Measurements from ENCODE around the gene TRIP10.

The TRIP10 gene

GRCh38 chr19:6739390-6739882 is at the start of gene TRIP10:
TRIP10 (plus strand) TSS chr19:6739680; CDS start chr19:6739762, 82 bp downstream.
- Histone ChIP-seq H3K9ac (ENCODE audit: low read length) (peak within 1 kb of the TSS; percentile 95), H3K4me3 (ENCODE audit: low read length) (peak within 1 kb of the TSS; percentile 87), H3K27me3 (replicated peaks; ENCODE audit: control insufficient read depth, insufficient read depth, low read length) (no peaks in the 10 kb centered on the region), H3K4me1 (ENCODE audit: control insufficient read depth, insufficient read depth, low read length) (peaks cover 55% of the 10 kb centered on the region), H3K9me3 (ENCODE audit: control insufficient read depth, low read length) (no peaks in the 10 kb centered on the region), H3K36me3 (ENCODE audit: control insufficient read depth, insufficient read depth, low read length, severe bottlenecking) (peaks cover 17% of the 10 kb centered on the region)
- peak; percentile 96 for DNase-seq (ENCODE audit: low read depth)

GRCh38 chr19:6690160-6690885 is 49.2 kb upstream of the TRIP10 start:
- Histone ChIP-seq H3K4me1 (ENCODE audit: control insufficient read depth, insufficient read depth, low read length) (no peaks in the 10 kb centered on the region), H3K4me3 (ENCODE audit: low read length) (no peak overlapping the region), H3K9ac (ENCODE audit: low read length) (no peak overlapping the region), H3K36me3 (ENCODE audit: control insufficient read depth, insufficient read depth, low read length, severe bottlenecking) (peaks cover 82% of the 10 kb centered on the region), H3K9me3 (ENCODE audit: control insufficient read depth, low read length) (no peaks in the 10 kb centered on the region), H3K27me3 (replicated peaks; ENCODE audit: control insufficient read depth, insufficient read depth, low read length) (no peaks in the 10 kb centered on the region)
- no peak for DNase-seq (ENCODE audit: low read depth)

DNA sequence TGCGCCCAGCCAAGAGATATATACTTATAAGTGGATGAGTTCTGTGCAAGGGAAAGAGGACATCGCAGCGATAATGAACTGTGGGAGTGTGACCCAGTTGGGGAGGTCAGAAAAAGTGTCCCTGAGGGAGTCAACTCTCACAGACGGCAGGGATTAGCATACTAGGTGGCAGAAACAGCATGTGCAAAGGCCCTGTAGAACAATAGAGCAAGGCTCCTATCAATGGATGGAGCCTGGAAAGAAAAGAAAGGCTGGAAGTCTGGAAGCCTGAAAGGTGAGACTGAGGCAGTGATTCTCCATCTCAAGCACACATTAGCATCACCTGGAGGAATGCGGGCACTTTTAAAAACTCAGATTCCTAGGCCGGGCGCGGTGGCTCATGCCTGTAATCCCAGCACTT is 48.1 kb upstream of the TRIP10 start:
- no peaks in the 10 kb centered on the region for H3K9me3 ChIP-seq (ENCODE audit: control insufficient read depth, low read length)
- no peaks in the 10 kb centered on the region for H3K4me1 ChIP-seq (ENCODE audit: control insufficient read depth, insufficient read depth, low read length)
- no peaks in the 10 kb centered on the region for H3K27me3 ChIP-seq (replicated peaks; ENCODE audit: control insufficient read depth, insufficient read depth, low read length)
- H3K4me3 ChIP-seq (ENCODE audit: low read length), result no peak overlapping the region
- H3K9ac ChIP-seq (ENCODE audit: low read length), result no peak overlapping the region
- no peak for DNase-seq (ENCODE audit: low read depth)
- peaks cover 78% of the 10 kb centered on the region for H3K36me3 ChIP-seq (ENCODE audit: control insufficient read depth, insufficient read depth, low read length, severe bottlenecking)

GRCh38 chr19:6692027-6692426 is 47.5 kb upstream of the TRIP10 start:
- Histone ChIP-seq H3K27me3 (replicated peaks; ENCODE audit: control insufficient read depth, insufficient read depth, low read length) (no peaks in the 10 kb centered on the region), H3K9ac (ENCODE audit: low read length) (no peak overlapping the region), H3K36me3 (ENCODE audit: control insufficient read depth, insufficient read depth, low read length, severe bottlenecking) (peaks cover 75% of the 10 kb centered on the region), H3K4me1 (ENCODE audit: control insufficient read depth, insufficient read depth, low read length) (no peaks in the 10 kb centered on the region), H3K4me3 (ENCODE audit: low read length) (no peak overlapping the region), H3K9me3 (ENCODE audit: control insufficient read depth, low read length) (no peaks in the 10 kb centered on the region)
- no peak for DNase-seq (ENCODE audit: low read depth)

GRCh38 chr19:6693056-6693471 is 46.4 kb upstream of the TRIP10 start:
- no peaks in the 10 kb centered on the region for H3K9me3 ChIP-seq (ENCODE audit: control insufficient read depth, low read length)
- DNase-seq (ENCODE audit: low read depth), result no peak
- H3K9ac ChIP-seq (ENCODE audit: low read length), result no peak overlapping the region
- no peak overlapping the region for H3K4me3 ChIP-seq (ENCODE audit: low read length)
- H3K27me3 ChIP-seq (replicated peaks; ENCODE audit: control insufficient read depth, insufficient read depth, low read length), result no peaks in the 10 kb centered on the region
- peaks cover 77% of the 10 kb centered on the region for H3K36me3 ChIP-seq (ENCODE audit: control insufficient read depth, insufficient read depth, low read length, severe bottlenecking)
- H3K4me1 ChIP-seq (ENCODE audit: control insufficient read depth, insufficient read depth, low read length), result no peaks in the 10 kb centered on the region

DNA sequence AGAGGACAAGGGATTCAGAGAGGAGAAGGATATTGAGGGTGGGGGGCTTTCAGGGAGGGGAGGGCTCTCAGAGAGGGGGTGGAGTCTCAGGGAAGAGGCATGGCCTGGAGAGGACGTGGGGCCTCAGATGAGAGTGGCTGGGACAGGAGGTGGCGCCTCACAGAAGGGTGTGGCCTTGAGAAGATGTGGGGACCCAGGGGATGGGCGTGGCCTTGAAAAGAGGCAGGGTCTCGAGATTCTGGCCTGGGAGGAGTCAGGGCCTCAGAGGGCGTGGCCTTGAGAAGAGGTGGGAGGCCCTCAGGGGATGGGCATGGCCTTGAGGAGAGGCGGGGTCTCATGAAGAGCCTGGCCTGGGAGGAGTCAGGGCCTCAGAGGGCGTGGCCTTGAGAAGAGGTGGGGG is 45.8 kb upstream of the TRIP10 start:
- H3K4me1 ChIP-seq (ENCODE audit: control insufficient read depth, insufficient read depth, low read length), result no peaks in the 10 kb centered on the region
- peaks cover 79% of the 10 kb centered on the region for H3K36me3 ChIP-seq (ENCODE audit: control insufficient read depth, insufficient read depth, low read length, severe bottlenecking)
- no peaks in the 10 kb centered on the region for H3K9me3 ChIP-seq (ENCODE audit: control insufficient read depth, low read length)
- no peak overlapping the region for H3K4me3 ChIP-seq (ENCODE audit: low read length)
- DNase-seq (ENCODE audit: low read depth), result no peak
- H3K9ac ChIP-seq (ENCODE audit: low read length), result no peak overlapping the region
- no peaks in the 10 kb centered on the region for H3K27me3 ChIP-seq (replicated peaks; ENCODE audit: control insufficient read depth, insufficient read depth, low read length)

DNA sequence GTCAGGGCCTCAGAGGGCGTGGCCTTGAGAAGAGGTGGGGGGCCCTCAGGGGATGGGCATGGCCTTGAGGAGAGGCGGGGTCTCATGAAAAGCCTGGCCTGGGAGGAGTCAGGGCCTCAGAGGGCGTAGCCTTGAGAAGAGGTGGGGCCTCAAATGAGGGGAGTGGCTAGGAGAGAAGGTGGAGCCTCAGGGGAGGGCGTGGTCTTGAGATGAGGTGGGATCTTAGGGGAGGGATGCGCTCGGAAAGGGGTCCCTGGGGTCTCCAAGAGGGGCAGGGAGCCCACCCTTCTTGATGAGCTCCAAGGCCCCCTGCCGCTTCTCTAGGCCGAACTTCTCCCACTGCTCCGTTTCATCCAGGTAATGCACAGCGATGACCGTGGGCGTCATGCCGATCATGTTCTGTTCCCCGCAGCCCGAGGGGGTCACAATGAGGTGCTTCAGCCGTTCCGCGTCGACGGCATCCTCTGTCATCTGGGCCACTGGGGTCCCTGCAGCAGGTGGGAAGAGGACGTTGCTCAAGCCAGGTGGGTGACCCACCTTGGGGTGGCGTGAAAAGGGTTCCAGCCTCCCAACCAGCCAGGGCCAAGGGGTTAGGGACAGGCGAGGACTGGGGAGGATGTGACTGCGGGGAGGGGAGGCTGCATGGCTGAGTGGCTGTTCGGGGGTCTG is 45.2 kb upstream of the TRIP10 start:
- DNase-seq (ENCODE audit: low read depth), result no peak
- no peak overlapping the region for H3K9ac ChIP-seq (ENCODE audit: low read length)
- no peaks in the 10 kb centered on the region for H3K9me3 ChIP-seq (ENCODE audit: control insufficient read depth, low read length)
- no peaks in the 10 kb centered on the region for H3K4me1 ChIP-seq (ENCODE audit: control insufficient read depth, insufficient read depth, low read length)
- H3K27me3 ChIP-seq (replicated peaks; ENCODE audit: control insufficient read depth, insufficient read depth, low read length), result no peaks in the 10 kb centered on the region
- no peak overlapping the region for H3K4me3 ChIP-seq (ENCODE audit: low read length)
- H3K36me3 ChIP-seq (ENCODE audit: control insufficient read depth, insufficient read depth, low read length, severe bottlenecking), result peaks cover 78% of the 10 kb centered on the region

DNA sequence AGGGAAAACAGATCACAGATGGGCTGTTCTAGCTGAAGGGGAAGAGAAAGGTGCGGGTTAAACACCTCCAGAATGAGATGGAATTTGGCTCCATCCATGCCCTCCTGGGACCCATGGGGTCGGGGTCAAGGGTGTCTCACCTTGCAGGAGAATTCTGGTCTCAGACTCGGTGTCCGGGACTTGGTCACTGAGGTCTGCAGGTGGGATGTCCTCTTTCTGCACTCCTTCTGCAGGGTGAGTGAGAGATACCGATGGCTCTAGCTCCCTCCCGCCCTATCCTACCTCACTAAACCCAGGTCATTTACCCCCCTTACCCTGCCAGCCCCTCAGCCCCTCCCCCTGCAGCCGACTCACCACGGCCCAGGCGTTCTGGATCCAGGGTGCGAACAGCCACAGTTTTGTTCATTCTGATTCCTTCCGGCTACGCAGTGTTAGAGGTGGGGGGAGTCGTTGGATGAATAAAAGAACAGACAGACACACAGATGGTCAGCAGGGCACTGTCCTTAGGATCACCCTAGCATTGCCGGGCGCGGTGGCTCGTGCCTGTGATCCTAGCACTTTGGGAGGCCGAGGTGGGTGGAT is 43.1 kb upstream of the TRIP10 start:
- Histone ChIP-seq H3K27me3 (replicated peaks; ENCODE audit: control insufficient read depth, insufficient read depth, low read length) (no peaks in the 10 kb centered on the region), H3K9ac (ENCODE audit: low read length) (no peak overlapping the region), H3K9me3 (ENCODE audit: control insufficient read depth, low read length) (no peaks in the 10 kb centered on the region), H3K4me3 (ENCODE audit: low read length) (no peak overlapping the region), H3K36me3 (ENCODE audit: control insufficient read depth, insufficient read depth, low read length, severe bottlenecking) (peaks cover 70% of the 10 kb centered on the region), H3K4me1 (ENCODE audit: control insufficient read depth, insufficient read depth, low read length) (no peaks in the 10 kb centered on the region)
- no peak for DNase-seq (ENCODE audit: low read depth)

DNA sequence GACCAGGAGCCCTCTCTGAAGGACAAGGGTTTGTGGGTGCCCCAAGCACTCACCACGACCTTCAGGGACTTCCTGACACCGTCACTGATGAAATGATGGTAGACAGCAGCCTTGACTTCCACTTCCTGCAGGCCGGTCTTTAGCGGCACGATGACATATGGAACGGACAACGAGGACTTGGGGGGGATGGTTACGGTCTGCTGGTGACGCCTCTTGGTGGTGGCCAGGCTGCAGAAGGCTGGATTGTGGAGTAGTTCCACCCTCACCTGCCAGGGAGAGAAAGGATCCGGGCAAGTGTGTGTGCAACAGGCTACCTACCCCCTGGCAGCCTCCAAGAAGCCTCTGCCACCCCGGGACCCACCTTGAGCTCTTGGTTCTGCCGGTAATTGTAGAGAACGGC is 42.2 kb upstream of the TRIP10 start:
- no peak for DNase-seq (ENCODE audit: low read depth)
- Histone ChIP-seq H3K27me3 (replicated peaks; ENCODE audit: control insufficient read depth, insufficient read depth, low read length) (no peaks in the 10 kb centered on the region), H3K4me3 (ENCODE audit: low read length) (no peak overlapping the region), H3K36me3 (ENCODE audit: control insufficient read depth, insufficient read depth, low read length, severe bottlenecking) (peaks cover 72% of the 10 kb centered on the region), H3K9me3 (ENCODE audit: control insufficient read depth, low read length) (no peaks in the 10 kb centered on the region), H3K4me1 (ENCODE audit: control insufficient read depth, insufficient read depth, low read length) (no peaks in the 10 kb centered on the region), H3K9ac (ENCODE audit: low read length) (no peak overlapping the region)

- no peaks in the 10 kb centered on the region for H3K27me3 ChIP-seq (replicated peaks; ENCODE audit: control insufficient read depth, insufficient read depth, low read length)
- no peaks in the 10 kb centered on the region for H3K4me1 ChIP-seq (ENCODE audit: control insufficient read depth, insufficient read depth, low read length)
- H3K9ac ChIP-seq (ENCODE audit: low read length), result no peak overlapping the region
- H3K4me3 ChIP-seq (ENCODE audit: low read length), result no peak overlapping the region
- no peaks in the 10 kb centered on the region for H3K9me3 ChIP-seq (ENCODE audit: control insufficient read depth, low read length)
- no peak for DNase-seq (ENCODE audit: low read depth)
- H3K36me3 ChIP-seq (ENCODE audit: control insufficient read depth, insufficient read depth, low read length, severe bottlenecking), result peaks cover 70% of the 10 kb centered on the region
These were observed 39.5 kb upstream of the TRIP10 start for GRCh38 chr19:6699935-6700334.

DNA sequence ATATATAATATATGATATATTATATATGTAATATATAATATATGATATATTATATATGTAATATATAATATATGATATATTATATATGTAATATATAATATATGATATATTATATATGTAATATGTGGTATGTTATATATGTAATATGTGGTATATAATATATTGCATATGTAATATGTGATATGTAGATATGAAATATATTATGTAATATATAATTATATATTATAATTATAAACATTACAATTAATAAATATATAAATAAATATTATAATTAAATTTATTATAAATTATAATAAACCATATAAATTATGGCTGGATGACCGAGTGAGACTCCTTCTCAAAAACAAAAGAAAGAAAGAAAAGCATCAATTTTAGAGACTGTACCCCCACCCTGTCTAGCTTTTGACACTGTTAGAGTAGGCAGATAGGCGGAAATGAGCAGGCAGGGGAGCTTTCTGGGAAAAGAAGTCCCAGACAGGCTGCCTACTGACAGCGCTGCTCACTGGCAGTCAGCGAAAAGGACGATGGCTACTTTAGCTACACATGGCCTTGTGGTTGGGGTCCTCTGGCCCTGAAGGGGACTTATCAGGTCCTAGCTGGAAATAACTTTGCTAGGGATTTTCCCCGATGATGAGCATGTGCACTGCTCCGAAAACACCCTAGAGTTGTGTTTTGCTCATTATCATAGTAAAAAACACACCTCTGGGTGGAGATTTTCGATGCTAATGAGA is 38.7 kb upstream of the TRIP10 start:
- no peak overlapping the region for H3K9ac ChIP-seq (ENCODE audit: low read length)
- H3K9me3 ChIP-seq (ENCODE audit: control insufficient read depth, low read length), result no peaks in the 10 kb centered on the region
- no peak overlapping the region for H3K4me3 ChIP-seq (ENCODE audit: low read length)
- peaks cover 67% of the 10 kb centered on the region for H3K36me3 ChIP-seq (ENCODE audit: control insufficient read depth, insufficient read depth, low read length, severe bottlenecking)
- no peak for DNase-seq (ENCODE audit: low read depth)
- H3K4me1 ChIP-seq (ENCODE audit: control insufficient read depth, insufficient read depth, low read length), result no peaks in the 10 kb centered on the region
- H3K27me3 ChIP-seq (replicated peaks; ENCODE audit: control insufficient read depth, insufficient read depth, low read length), result no peaks in the 10 kb centered on the region

All from adipocyte (in vitro differentiated cells).